ENCODE measurements around the gene CDK5. TPM values are rescaled to one million over a fixed set of nuclear protein-coding genes. Genes with fewer than 3 reads are reported as not detected.

CDK5 gene
- total and polyA plus RNA-seq, 4 donors = 6.8 to 17.3 (median 9.2) TPM

GRCh38 chr7:151062399-151063211, 4.9 kb upstream of the CDK5 start:
- Histone ChIP-seq H3K27me3 (ENCODE audit: control insufficient read depth in 3 of 3, insufficient read depth in 3 of 3, low read length in 2 of 3) (no peaks in the 10 kb centered on the region), H3K4me1 (ENCODE audit: control insufficient read depth in 5 of 5, insufficient read depth in 5 of 5, low read length in 5 of 5) (peaks cover 12 to 32% (median 16%) of the 10 kb centered on the region in 5 donors), H3K9me3 (ENCODE audit: control insufficient read depth in 4 of 4, insufficient read depth in 3 of 4, low read length in 3 of 4) (no peaks in the 10 kb centered on the region), H3K36me3 (ENCODE audit: control insufficient read depth in 4 of 4, insufficient read depth in 4 of 4, low read length in 4 of 4) (peaks cover 5 to 34% (median 17%) of the 10 kb centered on the region in 4 donors), H3K27ac (ENCODE audit: low read depth in 1 of 2, low read length in 1 of 2) (peak overlapping the region; percentile 52 to 71), H3K9ac (ENCODE audit: insufficient read depth in 1 of 2, low read length in 2 of 2) (no peak overlapping the region), H3K4me3 (peak overlapping the region; percentile 17)
- 63 to 78% methylated on average over 43 of the region's 43 CpGs for WGBS, 2 donors
- no peak for TF ChIP-seq CTCF (IDR thresholded peaks at IDR 0.05; ENCODE audit: control extremely low read depth, extremely low read depth)
- DNase-seq (peak; percentile 66 to 84 (median 83)), ATAC-seq (ENCODE audit: insufficient read depth, low FRiP score) (no peak)

GRCh38 chr7:151062111-151062398, 4.4 kb upstream of the CDK5 start:
- Histone ChIP-seq H3K9me3 (ENCODE audit: control insufficient read depth in 4 of 4, insufficient read depth in 3 of 4, low read length in 3 of 4) (no peaks in the 10 kb centered on the region), H3K27ac (ENCODE audit: low read depth in 1 of 2, low read length in 1 of 2) (peak overlapping the region in 1 of 2 donors; percentile 35), H3K4me3 (no peak overlapping the region), H3K27me3 (ENCODE audit: control insufficient read depth in 3 of 3, insufficient read depth in 3 of 3, low read length in 2 of 3) (no peaks in the 10 kb centered on the region), H3K36me3 (ENCODE audit: control insufficient read depth in 4 of 4, insufficient read depth in 4 of 4, low read length in 4 of 4) (peaks cover 0 to 30% (median 15%) of the 10 kb centered on the region in 4 donors), H3K9ac (ENCODE audit: insufficient read depth in 1 of 2, low read length in 2 of 2) (no peak overlapping the region), H3K4me1 (ENCODE audit: control insufficient read depth in 5 of 5, insufficient read depth in 5 of 5, low read length in 5 of 5) (peaks cover 12 to 38% (median 21%) of the 10 kb centered on the region in 5 donors)
- DNase-seq (no peak), ATAC-seq (ENCODE audit: insufficient read depth, low FRiP score) (no peak)
- TF ChIP-seq CTCF (IDR thresholded peaks at IDR 0.05; ENCODE audit: control extremely low read depth, extremely low read depth) = no peak
- 74 to 89% methylated on average over 10 to 11 of the region's 11 CpGs for WGBS, 2 donors

- Histone ChIP-seq H3K4me3 (no peak overlapping the region), H3K9ac (ENCODE audit: insufficient read depth in 1 of 2, low read length in 2 of 2) (no peak overlapping the region), H3K36me3 (ENCODE audit: control insufficient read depth in 4 of 4, insufficient read depth in 4 of 4, low read length in 4 of 4) (peaks cover 0 to 24% (median 15%) of the 10 kb centered on the region in 4 donors), H3K4me1 (ENCODE audit: control insufficient read depth in 5 of 5, insufficient read depth in 5 of 5, low read length in 5 of 5) (peaks cover 12 to 44% (median 26%) of the 10 kb centered on the region in 5 donors), H3K9me3 (ENCODE audit: control insufficient read depth in 4 of 4, insufficient read depth in 3 of 4, low read length in 3 of 4) (no peaks in the 10 kb centered on the region), H3K27ac (ENCODE audit: low read depth in 1 of 2, low read length in 1 of 2) (peak overlapping the region in 1 of 2 donors; percentile 35), H3K27me3 (ENCODE audit: control insufficient read depth in 3 of 3, insufficient read depth in 3 of 3, low read length in 2 of 3) (no peaks in the 10 kb centered on the region)
- TF ChIP-seq CTCF (IDR thresholded peaks at IDR 0.05; ENCODE audit: control extremely low read depth, extremely low read depth) = no peak
- no peak for ATAC-seq (ENCODE audit: insufficient read depth, low FRiP score)
- DNase-seq = no peak
- 56 to 85% methylated on average over 30 to 33 of the region's 33 CpGs for WGBS, 2 donors
These were observed 3.8 kb upstream of the CDK5 start for GRCh38 chr7:151061213-151062110.

All from lung (tissue), 12 donors.